CD4-positive, alpha-beta T cell (primary cell): ENCODE measurements around the gene UBE2F. TPM values are rescaled to one million over a fixed set of nuclear protein-coding genes. Genes with fewer than 3 reads are reported as not detected.

Source experiments
- ATAC-seq: fragments of 200-7000 bp; cut with Tn5 transposase; one replicate; pipeline ENCODE4 v1.10.0; 2022; ENCODE audit warnings: mild to moderate bottlenecking; ENCODE audit not compliant: poor library complexity
- CTCF ChIA-PET: fragments of 350-600 bp; sonication (Branson Sonifier 250); formaldehyde crosslinking; loops from one replicate; lab custom pipeline; 2021; ENCODE audit warnings: antibody characterized with exemption, inconsistent platforms; lab: Charles Lee
- POLR2A ChIA-PET: fragments of 350-600 bp; sonication (Branson Sonifier 250); formaldehyde crosslinking; loops from one replicate; lab custom pipeline; 2021; ENCODE audit warnings: antibody characterized with exemption, inconsistent platforms; lab: Charles Lee
- DNase-seq, 14 experiments: peaks; one replicate each; pipeline ENCODE4 v3.0.0-alpha.2; 2013 to 2020; ENCODE audit warnings: mixed read lengths in 2 of 14
- H3K27ac ChIP-seq, 2 donors: one replicate each; pipeline versions ENCODE4 v1.5.1 to v1.7.0; 2013; ENCODE audit warnings: low read length in 2 of 2, low read depth in 1 of 2, mild to moderate bottlenecking in 1 of 2
- H3K27me3 ChIP-seq, 2 experiments: 1 replicate in 1 of 2; 2 replicates in 1 of 2; pipeline versions ENCODE4 v1.6.1 to v1.7.0; 2013; ENCODE audit warnings: low read length in 2 of 2, control low read depth in 1 of 2, mild to moderate bottlenecking in 1 of 2, moderate library complexity in 1 of 2; ENCODE audit not compliant: insufficient read depth in 2 of 2, control insufficient read depth in 1 of 2
- H3K36me3 ChIP-seq: one replicate; pipeline ENCODE4 v1.6.1; 2013; ENCODE audit warnings: low read length, control low read depth; ENCODE audit not compliant: insufficient read depth
- H3K4me1 ChIP-seq: one replicate; pipeline ENCODE4 v1.6.1; 2013; ENCODE audit warnings: low read length, control low read depth; ENCODE audit not compliant: insufficient read depth
- H3K4me3 ChIP-seq: one replicate; pipeline ENCODE4 v1.5.1; 2013; ENCODE audit warnings: mild to moderate bottlenecking, low read length, moderate library complexity
- H3K9me3 ChIP-seq, 2 experiments: 1 replicate in 1 of 2; 2 replicates in 1 of 2; pipeline versions ENCODE4 v1.6.1 to v1.7.0; 2013; ENCODE audit warnings: low read length in 2 of 2, mild to moderate bottlenecking in 2 of 2, control low read depth in 1 of 2, moderate library complexity in 1 of 2; ENCODE audit not compliant: control insufficient read depth in 1 of 2, insufficient read depth in 1 of 2
- H3K27ac Mint-ChIP-seq: one replicate; pipeline ENCODE4 v1.8.0; 2020; ENCODE audit warnings: mixed read lengths
- H3K27me3 Mint-ChIP-seq: one replicate; pipeline ENCODE4 v1.8.0; 2021; ENCODE audit warnings: mixed read lengths
- H3K36me3 Mint-ChIP-seq: one replicate; pipeline ENCODE4 v1.8.0; 2021; ENCODE audit warnings: low read depth, mixed read lengths
- H3K4me1 Mint-ChIP-seq: one replicate; pipeline ENCODE4 v1.8.0; 2021; ENCODE audit warnings: low read depth, mixed read lengths
- H3K4me3 Mint-ChIP-seq: one replicate; pipeline ENCODE4 v1.8.0; 2020; ENCODE audit warnings: mild to moderate bottlenecking, mixed read lengths
- H3K9me3 Mint-ChIP-seq: one replicate; pipeline ENCODE4 v1.8.0; 2020; ENCODE audit warnings: mixed read lengths
- intact Hi-C, 2 experiments: fragments of 100-400 bp; cut with DNase I in 1 of 2; cut with micrococcal nuclease in 1 of 2; formaldehyde crosslinking; loops; one replicate each; pipeline versions ENCODE4 v1.15.1 to v1.9.0; 2023 to 2025; cut with DNase I, micrococcal nuclease
- total RNA-seq, 174 experiments: library from RNA in 2 of 174; stranded (reverse) in 2 of 174; gene quantifications; one replicate each; pipeline ENCODE4 v1.2.3 and lab custom pipeline; 2021 to 2026
- TF ChIP-seq, protein P1 (sequence below): fragments of 200-600 bp; IDR thresholded peaks from one replicate; pipeline ENCODE4 v1.8.0; 2022; ENCODE audit warnings: antibody characterized with exemption, mild to moderate bottlenecking

Gene UBE2F
- total RNA-seq, 2 experiments from 2014 or later = 23.2 to 27.4 TPM

DNA sequence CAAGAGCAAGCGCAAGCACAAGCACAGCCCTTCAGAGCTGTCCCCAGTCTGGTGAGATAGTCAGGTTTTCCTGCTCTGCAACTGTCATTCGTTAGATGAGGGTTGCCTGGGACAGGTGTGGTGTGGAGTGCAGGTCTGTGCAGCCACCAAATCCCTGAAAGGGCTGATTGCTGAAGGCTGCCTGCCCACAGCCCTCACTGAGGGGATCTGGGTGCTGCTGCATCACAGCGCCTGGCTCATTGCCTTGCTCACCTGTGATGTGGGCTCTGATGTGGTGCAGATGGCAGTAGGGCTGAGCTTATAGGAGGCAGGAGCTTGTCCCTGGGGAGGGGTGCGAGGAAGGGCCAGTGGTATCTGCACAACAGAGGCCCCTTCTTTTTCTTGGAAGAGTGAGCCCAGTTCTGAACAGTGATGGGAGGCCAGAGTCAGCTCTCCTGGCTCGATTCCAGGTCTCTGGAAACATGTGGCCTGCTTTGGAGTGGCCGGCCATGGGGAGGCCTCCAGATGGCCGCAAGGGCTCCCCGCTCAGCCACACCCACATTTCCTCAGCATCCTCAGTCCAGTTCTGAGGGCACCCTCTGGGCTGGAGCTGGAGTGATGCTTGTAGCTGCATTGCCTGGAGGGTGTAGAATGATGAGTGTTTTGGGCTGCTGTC, 11.4 kb downstream of the UBE2F start:
- Mint-ChIP-seq H3K27ac (peak overlapping the region; percentile 45), H3K27me3 (no peaks in the 10 kb centered on the region), H3K36me3 (peaks cover 62% of the 10 kb centered on the region), H3K4me3 (no peak overlapping the region), H3K9me3 (no peaks in the 10 kb centered on the region), H3K4me1 (peaks cover 57% of the 10 kb centered on the region)
- H3K4me1 ChIP-seq = peaks cover 49% of the 10 kb centered on the region
- no peak overlapping the region for H3K4me3 ChIP-seq
- H3K36me3 ChIP-seq = peaks cover 41% of the 10 kb centered on the region
- intact Hi-C loops = loop anchor here in 1 of 2 experiments (5.0 kb wide), 1 partner anchor 121 kb away; the partner anchor contains the start of gene RAMP1
- H3K27ac ChIP-seq = no peak overlapping the region
- ChIA-PET CTCF (no interaction called here), POLR2A (interaction anchor here (0.6 kb wide), 1 partner anchor 32 kb away, joined by 3 read pairs; no protein-coding TSS in a partner anchor)
- ATAC-seq (no peak), DNase-seq (no peak)
- TF ChIP-seq, protein P1, sequence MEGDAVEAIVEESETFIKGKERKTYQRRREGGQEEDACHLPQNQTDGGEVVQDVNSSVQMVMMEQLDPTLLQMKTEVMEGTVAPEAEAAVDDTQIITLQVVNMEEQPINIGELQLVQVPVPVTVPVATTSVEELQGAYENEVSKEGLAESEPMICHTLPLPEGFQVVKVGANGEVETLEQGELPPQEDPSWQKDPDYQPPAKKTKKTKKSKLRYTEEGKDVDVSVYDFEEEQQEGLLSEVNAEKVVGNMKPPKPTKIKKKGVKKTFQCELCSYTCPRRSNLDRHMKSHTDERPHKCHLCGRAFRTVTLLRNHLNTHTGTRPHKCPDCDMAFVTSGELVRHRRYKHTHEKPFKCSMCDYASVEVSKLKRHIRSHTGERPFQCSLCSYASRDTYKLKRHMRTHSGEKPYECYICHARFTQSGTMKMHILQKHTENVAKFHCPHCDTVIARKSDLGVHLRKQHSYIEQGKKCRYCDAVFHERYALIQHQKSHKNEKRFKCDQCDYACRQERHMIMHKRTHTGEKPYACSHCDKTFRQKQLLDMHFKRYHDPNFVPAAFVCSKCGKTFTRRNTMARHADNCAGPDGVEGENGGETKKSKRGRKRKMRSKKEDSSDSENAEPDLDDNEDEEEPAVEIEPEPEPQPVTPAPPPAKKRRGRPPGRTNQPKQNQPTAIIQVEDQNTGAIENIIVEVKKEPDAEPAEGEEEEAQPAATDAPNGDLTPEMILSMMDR = no peak
- H3K9me3 ChIP-seq = no peaks in the 10 kb centered on the region
- no peaks in the 10 kb centered on the region for H3K27me3 ChIP-seq

DNA sequence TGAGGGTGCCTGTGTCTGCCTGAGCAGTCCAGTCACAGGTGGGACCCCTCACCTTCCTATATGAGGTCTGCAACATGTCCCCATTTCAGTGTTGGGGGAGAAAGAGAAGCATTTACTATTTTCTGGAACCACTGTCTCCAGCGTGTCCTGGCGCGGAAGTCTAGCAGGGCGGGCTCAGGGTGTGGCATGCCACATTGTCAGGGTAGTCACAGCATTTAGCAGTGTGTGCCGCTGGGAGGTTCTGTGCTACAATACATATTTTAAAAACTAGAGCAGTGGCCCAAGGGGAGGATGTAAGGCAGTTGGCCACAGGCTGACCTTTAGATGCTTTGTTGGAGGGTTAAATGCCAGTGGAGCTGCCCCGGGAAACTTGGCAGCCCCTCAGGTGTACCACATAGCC, 12.5 kb downstream of the UBE2F start:
- peaks cover 40% of the 10 kb centered on the region for H3K36me3 ChIP-seq
- POLR2A ChIA-PET = interaction anchor here (0.9 kb wide), 1 partner anchor 23 kb away, joined by 3 read pairs; no protein-coding TSS in a partner anchor
- Mint-ChIP-seq H3K9me3 (no peaks in the 10 kb centered on the region), H3K36me3 (peaks cover 62% of the 10 kb centered on the region), H3K4me1 (peaks cover 65% of the 10 kb centered on the region), H3K4me3 (no peak overlapping the region), H3K27me3 (no peaks in the 10 kb centered on the region), H3K27ac (no peak overlapping the region)
- no peaks in the 10 kb centered on the region for H3K27me3 ChIP-seq
- H3K4me3 ChIP-seq = no peak overlapping the region
- CTCF ChIA-PET = no interaction called here
- ATAC-seq = no peak
- no peaks in the 10 kb centered on the region for H3K9me3 ChIP-seq
- no peak for DNase-seq
- H3K4me1 ChIP-seq = peaks cover 55% of the 10 kb centered on the region
- TF ChIP-seq, protein P1 = no peak
- intact Hi-C loops = loop anchor here in 1 of 2 experiments (5.0 kb wide), 1 partner anchor 122 kb away; the partner anchor contains the start of gene RAMP1
- no peak overlapping the region for H3K27ac ChIP-seq

DNA sequence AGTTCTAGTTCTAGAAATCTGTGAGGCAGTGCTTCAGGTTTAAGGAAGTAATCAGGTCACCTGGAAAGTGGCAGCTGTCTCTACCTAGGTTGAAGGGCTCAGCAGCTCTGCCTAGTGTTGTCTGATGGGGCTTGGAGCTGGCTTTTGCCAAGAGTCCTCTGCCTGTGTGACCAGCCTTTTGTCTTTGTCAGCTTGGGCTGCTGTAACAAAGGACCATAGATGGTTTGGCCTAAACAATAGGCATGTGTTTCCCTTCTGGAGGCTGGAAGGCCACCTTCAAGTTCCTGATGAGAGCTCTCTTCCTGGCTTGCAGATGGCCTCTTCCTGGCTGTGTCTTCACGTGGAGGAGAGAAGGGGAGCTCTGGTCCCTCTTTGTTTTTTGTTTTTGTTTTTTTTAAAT, 13.3 kb downstream of the UBE2F start:
- TF ChIP-seq, protein P1 = no peak
- H3K4me1 ChIP-seq = peaks cover 55% of the 10 kb centered on the region
- Mint-ChIP-seq H3K4me1 (peaks cover 69% of the 10 kb centered on the region), H3K27ac (peak overlapping the region; percentile 17), H3K9me3 (no peaks in the 10 kb centered on the region), H3K27me3 (no peaks in the 10 kb centered on the region), H3K4me3 (no peak overlapping the region), H3K36me3 (peaks cover 63% of the 10 kb centered on the region)
- ChIA-PET CTCF (no interaction called here), POLR2A (interaction anchor here (0.9 to 2.0 kb wide), 3 partner anchors 11 to 72 kb away, joined by 3 to 8 read pairs (median 5); no protein-coding TSS in a partner anchor)
- no peak overlapping the region for H3K4me3 ChIP-seq
- H3K27ac ChIP-seq = no peak overlapping the region
- H3K27me3 ChIP-seq = no peaks in the 10 kb centered on the region
- H3K9me3 ChIP-seq = no peaks in the 10 kb centered on the region
- intact Hi-C loops = no loop called here
- DNase-seq (no peak), ATAC-seq (no peak)
- peaks cover 35% of the 10 kb centered on the region for H3K36me3 ChIP-seq
